ENCODE data around the gene LRRC26. TPM values are rescaled to one million over a fixed set of nuclear protein-coding genes. Genes with fewer than 3 reads are reported as not detected.

Gene LRRC26
- polyA plus RNA-seq, 1 donor, result 0.11 TPM

Other genes starting within 250 kb of the LRRC26 start
- gene FBXW5, start 225.3 kb downstream of the LRRC26 start, polyA plus RNA-seq (ENCODE audit: insufficient read length), result 41.2 TPM
- gene C8G, start 224.8 kb downstream of the LRRC26 start, polyA plus RNA-seq (ENCODE audit: insufficient read length), result 0.32 TPM
- gene LCN12, start 217.8 kb downstream of the LRRC26 start, polyA plus RNA-seq (ENCODE audit: insufficient read length), result 0.71 TPM
- 21.9 TPM for gene PTGDS, start 192.5 kb downstream of the LRRC26 start, polyA plus RNA-seq (ENCODE audit: insufficient read length)
- gene LCNL1, start 187.1 kb downstream of the LRRC26 start, polyA plus RNA-seq (ENCODE audit: insufficient read length), result 0.61 TPM
- gene PAXX, start 177.6 kb downstream of the LRRC26 start, polyA plus RNA-seq (ENCODE audit: insufficient read length), result 22.8 TPM
- gene CLIC3, start 173.5 kb downstream of the LRRC26 start, polyA plus RNA-seq (ENCODE audit: insufficient read length), result 0.42 TPM
- 16.5 TPM for gene ABCA2, start 141.8 kb downstream of the LRRC26 start, polyA plus RNA-seq (ENCODE audit: insufficient read length)
- gene FUT7, start 138.0 kb downstream of the LRRC26 start, polyA plus RNA-seq (ENCODE audit: insufficient read length), result 0.08 TPM
- 40.9 TPM for gene NPDC1, start 123.9 kb downstream of the LRRC26 start, polyA plus RNA-seq (ENCODE audit: insufficient read length)
- 16.2 TPM for gene ENTPD2, start 116.0 kb downstream of the LRRC26 start, polyA plus RNA-seq (ENCODE audit: insufficient read length)
- gene SAPCD2, start 99.5 kb downstream of the LRRC26 start, polyA plus RNA-seq (ENCODE audit: insufficient read length), result 3.6 TPM
- gene UAP1L1, start 92.5 kb downstream of the LRRC26 start, polyA plus RNA-seq (ENCODE audit: insufficient read length), result 1.9 TPM
- 38.6 TPM for gene MAN1B1, start 83.1 kb downstream of the LRRC26 start, polyA plus RNA-seq (ENCODE audit: insufficient read length)
- gene DPP7, start 55.3 kb downstream of the LRRC26 start, polyA plus RNA-seq (ENCODE audit: insufficient read length), result 21.7 TPM
- gene GRIN1, start 30.9 kb downstream of the LRRC26 start, polyA plus RNA-seq (ENCODE audit: insufficient read length), result not detected
- not detected for gene TMEM210, start 2.0 kb upstream of the LRRC26 start, polyA plus RNA-seq (ENCODE audit: insufficient read length)
- gene ANAPC2, start 18.5 kb upstream of the LRRC26 start, polyA plus RNA-seq (ENCODE audit: insufficient read length), result 30.4 TPM
- 53.7 TPM for gene SSNA1, start 18.6 kb upstream of the LRRC26 start, polyA plus RNA-seq (ENCODE audit: insufficient read length)
- 10.9 TPM for gene TPRN, start 30.7 kb upstream of the LRRC26 start, polyA plus RNA-seq (ENCODE audit: insufficient read length)
- 33.0 TPM for gene TMEM203, start 35.6 kb upstream of the LRRC26 start, polyA plus RNA-seq (ENCODE audit: insufficient read length)
- 7.0 TPM for gene NDOR1, start 35.6 kb upstream of the LRRC26 start, polyA plus RNA-seq (ENCODE audit: insufficient read length)
- 2.5 TPM for gene RNF208, start 52.2 kb upstream of the LRRC26 start, polyA plus RNA-seq (ENCODE audit: insufficient read length)
- 2.4 TPM for gene CYSRT1, start 55.1 kb upstream of the LRRC26 start, polyA plus RNA-seq (ENCODE audit: insufficient read length)
- gene RNF224, start 57.5 kb upstream of the LRRC26 start, polyA plus RNA-seq (ENCODE audit: insufficient read length), result 2.4 TPM
- 1.5 TPM for gene SLC34A3, start 60.9 kb upstream of the LRRC26 start, polyA plus RNA-seq (ENCODE audit: insufficient read length)
- gene TUBB4B, start 71.2 kb upstream of the LRRC26 start, polyA plus RNA-seq (ENCODE audit: insufficient read length), result 146 TPM
- 0.18 TPM for gene STPG3, start 81.2 kb upstream of the LRRC26 start, polyA plus RNA-seq (ENCODE audit: insufficient read length)
- gene NELFB, start 85.3 kb upstream of the LRRC26 start, polyA plus RNA-seq (ENCODE audit: insufficient read length), result 45.6 TPM
- gene TOR4A, start 107.7 kb upstream of the LRRC26 start, polyA plus RNA-seq (ENCODE audit: insufficient read length), result 7.6 TPM
- gene NRARP, start 132.2 kb upstream of the LRRC26 start, polyA plus RNA-seq (ENCODE audit: insufficient read length), result 3.8 TPM